ENCODE results near the gene CSMD2. TPM values are rescaled to one million over a fixed set of nuclear protein-coding genes. Genes with fewer than 3 reads are reported as not detected.

The CSMD2 gene
- total and polyA plus RNA-seq, 2 of the 8 experiments (the other 6 are each of a cell fraction or from before 2014, with no cell fraction given) = 7.0 to 14.7 TPM

DNA sequence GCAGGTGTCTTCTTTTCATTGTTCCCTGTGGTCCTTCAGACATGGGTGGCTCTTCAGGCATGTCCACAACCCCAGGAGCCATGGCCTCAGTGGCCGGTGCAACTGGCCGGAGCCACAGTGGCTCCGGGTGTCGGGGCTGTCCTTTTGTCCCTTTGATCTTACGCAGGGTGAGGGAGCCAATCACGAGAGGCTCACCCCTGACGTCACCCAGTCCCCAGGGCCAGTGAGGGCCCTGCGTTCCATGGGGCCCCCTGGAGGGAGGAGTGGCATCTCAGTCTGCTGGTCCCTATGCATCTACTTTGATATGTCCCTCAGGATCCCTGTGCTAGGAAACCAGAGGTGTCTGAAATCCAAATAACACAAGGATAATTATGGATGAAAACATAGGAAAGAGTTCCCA lies 663.3 kb downstream of the CSMD2 start:
- no peak overlapping the region for H2AFZ ChIP-seq (ENCODE audit: low read length)
- 91% methylated on average over 7 of the region's 8 CpGs; no CpG with 5 or more reads in 1 of the 2 experiments for WGBS, 2 experiments (ENCODE audit: extremely low coverage in 1 of 2, insufficient coverage in 1 of 2, insufficient read length in 1 of 2, insufficient replicate concordance in 2 of 2, low coverage in 1 of 2, low lambda C conversion rate in 2 of 2, missing lambda C conversion rate in 1 of 2)
- 0 out of 7 replicates have a peak, but pooled peaks cover 0 to 1% (median 0%) of the 10 kb centered on the region in 4 experiments for H3K4me1 ChIP-seq (replicated peaks in 1 of 4; ENCODE audit: control insufficient read depth in 3 of 4, insufficient read depth in 4 of 4, low read length in 3 of 4)
- no peak overlapping the region for H3K23ac ChIP-seq (ENCODE audit: insufficient read length)
- H4K20me1 ChIP-seq (replicated peaks in 1 of 2; ENCODE audit: control insufficient read depth in 1 of 2, insufficient read depth in 2 of 2, low read length in 2 of 2) = peaks cover 0 to 2% of the 10 kb centered on the region in 2 experiments
- H3K9ac ChIP-seq (replicated peaks in 1 of 4; ENCODE audit: extremely low read depth in 1 of 4, low read depth in 3 of 4, low read length in 3 of 4) = no peak overlapping the region
- H3K9me3 ChIP-seq (ENCODE audit: insufficient read depth in 2 of 2, low read depth in 1 of 2, low read length in 1 of 2) = peaks cover 8 to 12% of the 10 kb centered on the region in 2 experiments; a peak in 3 of 4 replicates
- H4K5ac ChIP-seq (ENCODE audit: insufficient read length, low read depth, low read length) = no peak overlapping the region
- no peak overlapping the region for H2BK12ac ChIP-seq (ENCODE audit: low read depth, low read length)
- TF ChIP-seq NANOG (IDR thresholded peaks at IDR 0.05; ENCODE audit: insufficient read depth, low read depth, low read length, poor library complexity, severe bottlenecking) (no peak), YY1 (IDR thresholded peaks at IDR 0.05; ENCODE audit: low read depth, low read length) (no peak), RFX5 (IDR thresholded peaks at IDR 0.05; ENCODE audit: borderline replicate concordance, low read depth, low read length) (no peak)
- no peak overlapping the region for H4K91ac ChIP-seq (replicated peaks; ENCODE audit: insufficient read length, low read length)
- CTCF ChIA-PET (ENCODE audit: partially characterized antibody) = interaction anchor here (2.5 kb wide), 1 partner anchor 10 kb away, joined by 8 read pairs; no protein-coding TSS in a partner anchor
- H3K79me2 ChIP-seq (ENCODE audit: control insufficient read depth in 1 of 2, insufficient read depth in 2 of 2, low read length in 2 of 2) = no peaks in the 10 kb centered on the region
- no peak overlapping the region for H3K27ac ChIP-seq (ENCODE audit: low read depth, low read length)
- H3K14ac ChIP-seq (ENCODE audit: insufficient read length) = no peak overlapping the region
- H3K36me3 ChIP-seq (ENCODE audit: control insufficient read depth in 2 of 4, insufficient read depth in 4 of 4, low read length in 3 of 4) = no peaks in the 10 kb centered on the region
- H3K4me2 ChIP-seq (ENCODE audit: insufficient read depth in 1 of 2, low read depth in 2 of 2, low read length in 2 of 2) = no peak overlapping the region
- H3K4me3 ChIP-seq (ENCODE audit: extremely low read depth in 1 of 4, insufficient read depth in 2 of 4, low read depth in 3 of 4, low read length in 4 of 4) = no peak overlapping the region
- H4K8ac ChIP-seq (ENCODE audit: extremely low read depth, insufficient read depth, low read length) = no peak overlapping the region
- H3K27me3 ChIP-seq (replicated peaks in 1 of 4; ENCODE audit: control insufficient read depth in 3 of 4, extremely low read depth in 1 of 4, insufficient read depth in 3 of 4, low read length in 3 of 4) = no peaks in the 10 kb centered on the region
- POLR2A ChIA-PET (ENCODE audit: partially characterized antibody) = no interaction called here
- no peak overlapping the region for H2AK5ac ChIP-seq (ENCODE audit: low read depth, low read length)
- DNase-seq (ENCODE audit: low read depth in 1 of 2, low spot score in 2 of 2) (no peak), FAIRE-seq (no peak)
- H3K4ac ChIP-seq (replicated peaks; ENCODE audit: insufficient read length, low read depth, low read length) = no peak overlapping the region
- H2BK120ac ChIP-seq (replicated peaks; ENCODE audit: low read depth, low read length) = no peak overlapping the region
- H2BK15ac ChIP-seq (ENCODE audit: low read length) = no peak overlapping the region
- no peaks in the 10 kb centered on the region for H3K79me1 ChIP-seq (ENCODE audit: low read depth, low read length)
- no peak overlapping the region for H3K18ac ChIP-seq (ENCODE audit: extremely low read depth, low read length)
- H3K23me2 ChIP-seq (ENCODE audit: low read depth, low read length) = no peaks in the 10 kb centered on the region
- no peak overlapping the region for H2BK5ac ChIP-seq (ENCODE audit: low read depth, low read length)
- no peak overlapping the region for H3K56ac ChIP-seq (replicated peaks; ENCODE audit: insufficient read length, low read depth, low read length)
- H2BK20ac ChIP-seq (ENCODE audit: low read length) = no peak overlapping the region
